Activated naive CD4-positive, alpha-beta T cell treated with Interleukin-2 at 50 U/mL for 16 hours (primary cell): Measurements from ENCODE around the gene BOLA1.
"Not testable (repeated sequence)": the region's sequence is repeated elsewhere in the genome, so short reads cannot be mapped to it uniquely, and the experiment has no call there.

Source experiments
- DNase-seq: peaks from one replicate; pipeline ENCODE4 v3.0.0-alpha.2; 2020

The BOLA1 gene, protein sequence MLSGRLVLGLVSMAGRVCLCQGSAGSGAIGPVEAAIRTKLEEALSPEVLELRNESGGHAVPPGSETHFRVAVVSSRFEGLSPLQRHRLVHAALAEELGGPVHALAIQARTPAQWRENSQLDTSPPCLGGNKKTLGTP

DNA sequence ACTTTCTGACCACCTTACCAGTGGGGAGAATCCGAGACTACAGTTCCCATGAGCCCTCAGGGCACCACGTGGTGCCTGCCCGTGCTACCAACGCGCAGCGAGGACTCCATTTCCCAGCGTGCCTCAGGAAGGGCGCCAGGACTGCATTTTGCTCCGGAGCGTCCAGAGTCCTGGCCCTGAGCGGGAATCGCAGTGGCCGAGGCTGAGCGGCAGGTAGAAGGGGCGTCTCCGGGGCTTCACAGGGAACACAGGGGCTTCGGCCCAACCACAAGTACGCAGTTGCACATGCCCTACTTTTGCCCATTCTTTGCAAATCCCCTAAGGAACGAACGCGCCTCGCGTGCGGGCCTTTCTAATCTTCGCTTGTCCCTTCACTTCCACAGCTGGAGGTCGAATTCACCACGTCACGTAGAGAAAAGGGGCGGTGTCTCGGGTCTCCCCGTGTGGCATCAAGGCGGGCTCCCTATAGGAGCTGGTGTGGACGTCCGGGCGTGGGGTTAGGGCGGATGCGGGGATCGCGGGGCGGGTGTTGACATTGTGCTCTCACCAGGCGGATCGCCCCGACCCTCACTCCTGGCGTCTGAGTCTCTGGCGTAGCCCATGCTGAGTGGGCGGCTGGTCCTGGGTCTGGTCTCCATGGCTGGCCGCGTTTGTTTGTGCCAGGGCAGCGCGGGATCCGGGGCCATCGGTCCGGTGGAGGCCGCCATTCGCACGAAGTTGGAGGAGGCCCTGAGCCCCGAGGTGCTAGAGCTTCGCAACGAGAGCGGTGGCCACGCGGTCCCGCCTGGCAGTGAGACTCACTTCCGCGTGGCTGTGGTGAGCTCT lies at the start of gene BOLA1:
TSS of gene BOLA1 (plus strand) at position 109 of the 825 bp plus-strand sequence. CDS start at position 601, 492 bp downstream.
- DNase-seq, result peak; percentile 84

DNA sequence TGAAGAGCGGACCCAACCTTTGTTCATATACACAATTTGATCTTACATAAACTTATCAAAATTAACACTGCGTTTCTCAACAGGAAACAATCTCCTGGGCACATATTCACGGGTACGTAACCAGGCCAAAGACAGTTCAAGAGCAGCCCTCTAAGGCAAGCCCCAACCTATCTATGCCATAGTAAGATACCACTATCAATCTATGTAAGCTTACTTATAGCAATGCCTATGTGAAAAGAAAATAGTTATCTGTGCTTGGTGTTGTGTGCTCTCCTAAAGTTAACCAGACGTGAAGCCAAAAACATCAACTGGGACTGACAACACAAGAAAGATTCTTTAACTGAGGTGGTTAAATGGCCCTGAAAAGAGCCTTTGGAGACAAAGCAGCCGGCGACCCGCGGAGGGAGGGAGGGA lies 49.4 kb upstream of the BOLA1 start:
- DNase-seq, result no peak

DNA sequence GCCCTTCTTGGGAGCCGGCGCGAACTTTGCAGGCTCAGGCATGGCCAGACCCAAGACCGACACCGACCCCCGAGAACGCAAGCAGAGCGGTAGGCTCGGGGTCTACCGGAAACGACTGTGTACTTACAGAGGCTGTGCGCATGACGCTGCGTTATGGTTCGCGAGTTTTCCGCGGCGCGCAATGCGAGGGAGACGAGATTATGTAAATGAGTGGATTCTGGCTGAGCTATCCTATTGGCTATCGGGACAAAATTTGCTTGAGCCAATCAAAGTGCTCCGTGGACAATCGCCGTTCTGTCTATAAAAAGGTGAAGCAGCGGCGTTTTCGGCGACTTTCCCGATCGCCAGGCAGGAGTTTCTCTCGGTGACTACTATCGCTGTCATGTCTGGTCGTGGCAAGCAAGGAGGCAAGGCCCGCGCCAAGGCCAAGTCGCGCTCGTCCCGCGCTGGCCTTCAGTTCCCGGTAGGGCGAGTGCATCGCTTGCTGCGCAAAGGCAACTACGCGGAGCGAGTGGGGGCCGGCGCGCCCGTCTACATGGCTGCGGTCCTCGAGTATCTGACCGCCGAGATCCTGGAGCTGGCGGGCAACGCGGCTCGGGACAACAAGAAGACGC lies 48.5 kb upstream of the BOLA1 start:
- DNase-seq, result not testable (repeated sequence)

DNA sequence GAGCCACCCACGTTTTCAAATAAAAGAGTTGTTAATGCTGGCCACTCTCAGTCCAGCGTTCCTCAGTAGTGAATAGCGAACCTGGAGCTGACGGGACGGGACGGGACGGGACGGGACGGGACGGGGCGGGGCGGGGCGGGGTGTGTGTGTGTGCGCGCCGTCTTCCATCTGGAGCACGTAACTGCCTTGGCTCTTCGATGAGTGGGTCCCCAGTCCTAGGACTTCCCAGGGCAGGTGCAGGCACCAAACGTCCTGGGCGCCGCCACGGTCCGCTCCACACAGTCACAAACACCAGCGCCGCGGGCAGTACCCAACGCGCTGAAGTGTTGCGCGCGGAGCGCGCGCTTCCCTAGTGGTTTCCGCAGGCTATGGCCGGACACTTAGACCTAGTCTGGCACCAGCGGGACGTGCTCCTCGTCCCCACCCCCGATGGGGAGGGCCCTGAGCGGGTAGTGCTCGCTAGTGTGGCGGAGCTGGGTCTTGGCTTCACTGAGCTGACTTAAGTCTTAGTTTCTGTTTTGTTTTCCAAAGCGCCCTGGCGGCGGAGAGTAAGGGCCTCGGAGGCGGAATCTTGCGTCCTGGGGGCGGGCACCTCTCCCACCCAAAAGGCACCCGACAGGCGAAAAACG lies 47.7 kb upstream of the BOLA1 start:
- not testable (repeated sequence) for DNase-seq

DNA sequence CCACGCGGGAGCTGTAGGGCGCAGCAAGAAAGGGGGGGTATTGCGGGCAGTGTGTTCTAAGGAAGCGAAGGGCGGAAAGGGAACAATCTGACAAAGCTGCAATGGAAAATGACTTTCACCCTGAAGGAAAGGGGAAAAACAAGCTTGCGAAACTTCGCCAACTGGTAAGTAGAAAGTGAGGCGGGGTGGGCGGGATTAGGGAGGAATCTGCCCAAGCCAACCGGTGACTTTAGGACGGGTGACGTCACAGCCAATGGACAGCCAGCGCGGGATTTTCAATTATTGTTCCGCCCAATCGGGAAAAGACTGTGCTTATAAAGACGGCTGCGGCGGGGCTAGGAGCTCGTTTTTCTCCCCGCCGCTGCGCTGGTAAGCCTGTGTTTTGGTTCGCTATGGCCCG lies 47.1 kb upstream of the BOLA1 start:
- not testable (repeated sequence) for DNase-seq

DNA sequence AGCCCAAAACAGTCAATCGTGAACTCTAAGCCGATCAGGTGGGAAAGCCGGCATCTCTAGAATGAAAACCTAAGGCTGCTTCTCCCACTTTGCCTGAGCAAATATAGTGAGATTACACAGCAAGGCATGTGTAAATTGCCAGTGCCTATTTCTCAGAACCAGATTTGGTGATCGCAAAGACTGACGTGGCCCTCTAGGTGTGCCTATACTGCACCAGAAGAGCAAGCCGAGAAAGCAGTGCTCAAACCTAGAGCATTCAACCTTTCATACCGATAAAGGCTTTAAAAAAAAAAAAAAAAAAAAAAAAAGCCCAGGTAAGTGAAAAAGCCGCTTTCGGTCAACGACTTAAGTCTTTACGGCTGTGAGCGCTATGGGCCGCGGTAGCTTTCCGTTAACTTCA lies 39.1 kb upstream of the BOLA1 start:
- not testable (repeated sequence) for DNase-seq

DNA sequence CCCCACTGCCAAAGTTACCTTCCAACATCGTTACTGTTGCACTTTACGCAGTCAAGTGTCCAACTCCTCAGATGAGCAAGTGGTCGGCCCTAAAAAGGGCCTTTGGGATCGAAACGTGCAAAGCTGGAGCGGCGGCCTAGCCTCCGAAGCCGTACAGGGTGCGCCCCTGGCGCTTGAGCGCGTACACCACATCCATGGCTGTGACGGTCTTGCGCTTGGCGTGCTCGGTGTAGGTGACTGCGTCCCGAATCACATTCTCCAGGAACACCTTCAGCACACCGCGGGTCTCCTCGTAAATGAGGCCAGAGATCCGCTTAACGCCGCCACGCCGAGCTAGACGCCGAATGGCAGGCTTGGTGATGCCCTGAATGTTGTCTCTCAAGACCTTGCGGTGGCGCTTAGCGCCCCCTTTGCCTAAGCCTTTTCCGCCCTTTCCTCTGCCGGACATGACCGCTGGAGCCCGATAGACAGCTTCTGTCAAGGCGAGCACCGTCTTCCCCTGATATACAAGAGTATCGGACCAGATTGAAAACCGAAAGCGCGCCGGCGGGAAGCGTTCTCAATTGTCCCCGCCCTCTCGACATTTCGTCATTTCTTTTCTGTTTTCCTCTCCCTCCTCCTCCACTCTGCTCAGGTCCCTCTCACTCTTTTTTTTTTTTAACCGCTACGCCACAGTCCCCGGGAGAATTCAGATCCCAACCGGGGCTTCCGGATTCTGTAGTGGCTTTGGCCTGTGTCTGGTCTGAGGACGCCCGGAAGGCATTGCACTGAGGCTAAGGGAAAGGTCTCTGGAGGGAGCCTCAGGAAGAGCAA lies 38.5 kb upstream of the BOLA1 start:
- not testable (repeated sequence) for DNase-seq

DNA sequence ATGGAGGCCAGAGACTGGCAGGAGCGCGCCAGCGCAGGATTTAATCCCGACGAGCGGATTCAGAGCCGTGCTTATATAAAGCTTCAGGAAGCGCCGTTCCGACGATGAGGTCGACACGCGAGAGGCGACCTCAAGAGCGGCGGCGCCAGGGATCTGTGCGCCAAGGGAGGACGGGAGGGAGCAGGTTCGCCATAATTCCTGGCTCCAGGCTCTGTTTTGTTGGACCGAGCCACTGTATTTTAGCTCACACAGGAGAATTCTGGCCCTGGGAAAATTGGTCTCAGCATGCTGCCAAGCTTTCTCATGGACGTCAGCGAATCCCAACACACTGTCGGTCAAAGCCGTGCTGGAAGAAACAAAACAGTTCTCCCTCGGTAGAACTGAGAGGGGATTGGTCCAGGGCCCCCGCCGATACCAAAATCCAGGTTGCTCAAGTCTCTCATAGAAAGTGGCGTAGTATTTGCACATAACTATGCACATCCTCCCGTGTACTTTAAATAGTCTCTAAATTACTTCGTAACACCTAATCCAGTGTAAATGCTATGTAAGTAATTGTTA lies 37.8 kb upstream of the BOLA1 start:
- DNase-seq, result not testable (repeated sequence)

DNA sequence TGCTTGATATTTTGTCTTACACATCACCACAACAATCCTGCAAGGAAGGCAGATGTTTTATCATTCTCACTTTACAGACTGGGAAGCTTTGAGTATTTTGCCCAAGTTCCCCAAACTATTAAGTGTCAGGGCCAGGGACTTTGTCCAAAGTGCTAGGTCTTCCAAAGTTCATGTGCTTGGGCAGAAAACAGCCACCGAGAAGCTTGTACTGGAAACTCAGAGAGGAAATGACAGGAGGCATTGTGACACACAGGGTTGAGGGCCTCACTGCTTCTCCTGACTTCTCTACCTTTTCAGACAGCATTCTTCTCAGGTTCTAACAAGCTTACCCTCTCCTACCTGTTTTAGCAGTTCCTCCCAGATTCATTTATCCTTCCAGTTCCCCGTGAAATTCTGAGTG lies 32.5 kb upstream of the BOLA1 start:
- not testable (repeated sequence) for DNase-seq

DNA sequence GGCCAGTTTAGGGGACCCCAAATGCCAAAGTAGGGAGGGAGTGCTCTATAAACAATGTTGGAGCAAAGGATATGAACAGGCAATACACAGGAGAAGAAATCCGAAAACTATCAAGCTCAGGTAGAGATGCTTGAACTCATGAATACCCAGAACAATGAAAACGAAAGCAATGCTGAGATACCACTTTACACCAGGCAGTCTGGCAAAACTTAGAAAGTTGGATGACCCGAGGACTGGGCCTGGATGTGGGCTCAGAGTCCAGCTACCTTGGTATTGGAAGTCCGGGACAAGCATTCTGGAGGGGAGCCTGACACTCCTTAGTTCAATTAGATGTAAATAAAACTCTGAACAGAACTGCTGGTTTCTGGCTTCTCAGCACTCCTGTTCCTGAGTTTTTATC lies 26.3 kb upstream of the BOLA1 start:
- DNase-seq, result not testable (repeated sequence)

DNA sequence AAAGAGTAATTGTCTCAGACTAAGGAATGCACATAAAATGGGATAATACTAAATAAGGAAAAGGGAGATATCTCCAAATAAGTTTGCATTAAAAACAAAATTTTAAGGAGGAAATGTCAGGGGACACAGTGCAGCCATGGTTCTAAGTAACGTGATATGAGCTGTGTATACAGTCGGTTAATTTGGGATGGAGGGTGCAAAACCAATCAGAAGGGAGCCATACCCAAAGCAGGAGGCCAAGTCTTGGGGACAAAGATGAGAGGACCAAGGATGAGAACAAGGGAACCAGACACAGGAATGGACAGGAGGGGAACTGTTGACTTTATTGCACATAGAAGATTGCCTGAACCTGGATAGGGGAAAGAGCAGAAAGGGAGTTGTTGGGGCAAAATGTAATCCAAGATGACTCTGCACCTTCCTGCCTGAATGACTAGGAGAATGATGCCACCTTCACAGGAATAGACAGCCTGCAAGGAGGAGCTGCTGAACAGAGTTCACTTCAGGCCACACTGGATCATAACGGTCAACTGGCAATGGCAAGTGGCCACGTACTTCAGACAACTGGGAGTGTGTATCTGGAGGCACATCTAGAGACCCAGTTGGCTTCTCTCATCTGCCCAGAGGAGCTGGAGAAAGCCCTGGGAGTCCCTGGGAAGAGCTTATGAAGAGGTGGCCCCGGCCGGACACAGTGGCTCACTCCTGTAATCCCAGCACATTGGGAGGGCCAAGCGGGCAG lies 22.0 kb upstream of the BOLA1 start:
- DNase-seq, result no peak

DNA sequence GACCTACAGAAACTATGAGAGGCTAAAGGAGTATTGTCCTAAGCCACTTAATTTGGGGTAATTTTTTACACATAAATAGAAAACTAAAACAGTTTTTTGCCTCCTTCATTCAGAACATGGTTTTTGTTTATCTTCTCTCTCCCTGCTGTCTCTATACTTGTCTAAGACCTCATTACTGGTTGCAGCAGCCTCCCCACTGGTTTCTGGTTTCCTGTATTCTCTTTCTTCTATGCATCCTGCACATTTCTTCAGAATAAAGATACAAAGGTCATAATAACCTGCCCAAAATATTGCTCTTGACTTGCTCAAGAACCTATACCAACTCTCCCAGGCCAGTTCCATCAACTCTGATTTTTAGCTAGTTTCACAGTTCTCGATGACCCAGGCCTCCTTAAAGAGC lies 19.8 kb upstream of the BOLA1 start:
- no peak for DNase-seq

DNA sequence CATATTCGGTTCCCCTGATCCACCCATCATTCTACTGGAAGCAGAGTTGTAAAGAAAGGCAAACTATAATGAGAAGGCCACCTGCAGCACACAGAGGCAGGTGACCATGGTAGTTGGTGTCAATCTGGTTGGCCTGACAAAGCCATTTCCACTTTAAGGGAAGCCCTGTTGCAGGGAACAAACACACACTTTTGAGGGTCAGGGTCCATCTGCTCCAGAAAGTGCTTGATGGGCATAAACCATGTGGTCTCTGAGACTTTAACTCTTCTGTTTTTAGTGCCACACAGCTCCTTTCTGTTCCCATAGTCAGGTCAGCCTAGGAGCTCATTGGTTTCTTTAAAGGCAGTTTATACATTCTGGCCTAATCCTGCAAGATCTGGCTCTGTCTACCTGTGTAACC lies 17.5 kb upstream of the BOLA1 start:
- no peak for DNase-seq

DNA sequence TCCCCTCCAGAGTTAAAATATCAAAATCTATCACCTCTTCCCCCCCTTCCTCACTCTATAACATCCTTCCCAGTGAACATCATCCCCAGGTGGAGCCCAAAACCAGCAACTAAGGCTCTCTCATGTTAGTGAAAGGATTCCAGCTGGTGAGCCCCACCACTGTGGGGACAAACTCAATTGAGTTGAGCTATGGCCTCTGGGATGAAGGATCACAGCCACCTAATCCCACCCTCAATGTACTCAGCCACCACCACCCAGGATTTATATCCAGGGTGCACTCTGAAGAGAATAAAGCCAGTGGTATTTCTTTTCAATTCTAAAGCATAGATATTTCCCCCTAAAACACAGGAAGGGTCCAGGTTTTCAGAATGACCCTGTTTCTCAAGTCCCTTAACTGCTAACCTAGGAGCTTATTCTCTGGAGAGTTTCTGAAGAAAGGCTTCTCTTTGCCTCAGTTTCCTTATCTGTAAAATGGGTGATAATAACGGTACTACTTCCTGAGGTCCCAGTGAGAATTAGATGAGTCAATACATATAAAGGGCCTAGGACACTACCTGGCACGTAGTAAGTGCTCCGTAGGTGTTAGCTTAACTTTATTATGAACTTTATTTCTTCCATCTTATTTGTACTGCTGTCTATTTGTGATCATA lies 15.6 kb upstream of the BOLA1 start:
- DNase-seq, result no peak

DNA sequence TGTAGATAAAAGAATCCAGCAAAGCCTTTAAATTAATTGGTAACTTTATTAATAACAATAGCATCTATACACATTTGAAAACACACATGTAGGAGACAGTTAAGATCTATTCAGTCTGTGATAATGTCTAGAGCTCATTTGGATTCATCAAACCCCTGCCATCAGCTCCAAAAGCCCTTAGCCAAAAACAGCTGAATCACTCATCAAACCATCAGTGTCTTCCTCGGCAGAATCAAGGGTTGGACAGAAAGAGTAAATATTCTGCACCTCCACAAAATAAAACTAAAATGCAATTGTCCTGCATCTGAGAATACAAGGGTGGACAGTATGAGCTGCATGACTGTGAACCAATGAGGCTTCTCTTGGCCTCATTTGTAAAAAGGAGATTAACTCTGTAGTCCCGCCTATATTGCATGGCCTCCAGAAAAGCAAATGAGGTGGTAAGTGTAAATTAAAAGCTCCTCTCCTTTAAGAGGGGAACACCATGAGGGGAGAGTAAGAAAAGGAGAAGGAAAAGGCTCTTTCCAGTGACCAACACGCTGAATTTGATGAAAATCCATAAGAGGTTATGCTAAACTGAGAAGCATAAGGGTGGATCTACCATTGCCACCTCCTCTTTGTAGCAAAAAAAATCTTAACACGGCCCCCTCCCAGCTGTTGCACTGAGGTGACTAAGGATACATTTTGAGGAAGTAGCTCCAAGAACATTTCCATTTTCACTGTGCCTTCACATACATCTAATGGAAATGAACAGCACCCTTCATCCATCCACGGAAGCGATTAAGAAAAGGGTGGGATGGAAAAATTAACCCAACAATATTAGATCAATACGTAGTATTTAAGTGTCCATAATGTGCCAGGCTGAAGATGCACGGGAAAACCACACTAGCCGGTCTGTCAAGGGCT lies 14.7 kb upstream of the BOLA1 start:
- DNase-seq, result no peak

DNA sequence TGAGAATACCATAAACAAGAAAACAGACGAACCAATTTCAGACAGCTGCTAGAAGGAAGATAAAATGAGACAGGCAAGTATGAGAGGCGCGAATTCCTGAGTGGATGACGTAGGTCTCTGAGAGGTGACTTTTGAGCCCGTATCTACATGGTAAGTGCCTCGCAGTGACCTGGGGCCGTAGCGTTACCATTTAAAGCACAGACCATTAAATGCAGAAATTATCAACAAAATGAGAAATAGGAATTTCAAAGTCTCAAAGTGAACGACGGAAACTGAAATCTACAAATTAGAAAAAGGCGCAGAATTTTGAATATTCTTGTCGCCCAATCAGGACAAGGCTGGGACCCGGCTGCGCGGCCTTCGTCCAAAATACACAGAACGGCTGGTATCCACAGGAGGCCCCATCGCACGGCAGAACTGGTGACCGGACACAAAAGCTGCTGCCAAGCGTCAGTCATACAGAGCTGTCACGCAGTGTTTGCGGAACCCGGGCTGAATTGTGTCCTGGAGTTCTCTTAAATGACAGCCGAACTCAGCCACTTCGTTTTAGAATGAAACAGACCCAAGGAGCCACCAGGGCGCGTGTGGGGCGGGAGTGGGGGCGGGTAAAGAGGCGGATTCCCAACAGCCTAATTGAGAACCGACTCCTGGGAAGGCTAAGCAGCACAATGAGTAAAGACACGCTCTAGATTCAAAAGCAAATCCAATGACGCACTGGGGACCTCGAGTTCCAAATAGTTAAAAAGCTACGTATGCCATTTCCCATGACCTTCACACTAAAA lies 13.8 kb upstream of the BOLA1 start:
- peak; percentile 62 for DNase-seq

DNA sequence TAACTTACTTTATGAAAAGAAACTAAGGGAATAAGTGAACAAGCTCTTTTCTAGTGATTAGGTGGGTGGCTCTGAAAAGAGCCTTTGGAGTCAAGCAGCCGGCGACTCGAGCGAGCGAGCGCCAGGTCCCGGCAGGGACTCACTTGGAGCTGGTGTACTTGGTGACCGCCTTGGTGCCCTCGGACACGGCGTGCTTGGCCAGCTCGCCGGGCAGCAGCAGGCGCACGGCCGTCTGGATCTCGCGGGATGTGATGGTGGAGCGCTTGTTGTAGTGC lies 13.3 kb upstream of the BOLA1 start:
- DNase-seq, result not testable (repeated sequence)

DNA sequence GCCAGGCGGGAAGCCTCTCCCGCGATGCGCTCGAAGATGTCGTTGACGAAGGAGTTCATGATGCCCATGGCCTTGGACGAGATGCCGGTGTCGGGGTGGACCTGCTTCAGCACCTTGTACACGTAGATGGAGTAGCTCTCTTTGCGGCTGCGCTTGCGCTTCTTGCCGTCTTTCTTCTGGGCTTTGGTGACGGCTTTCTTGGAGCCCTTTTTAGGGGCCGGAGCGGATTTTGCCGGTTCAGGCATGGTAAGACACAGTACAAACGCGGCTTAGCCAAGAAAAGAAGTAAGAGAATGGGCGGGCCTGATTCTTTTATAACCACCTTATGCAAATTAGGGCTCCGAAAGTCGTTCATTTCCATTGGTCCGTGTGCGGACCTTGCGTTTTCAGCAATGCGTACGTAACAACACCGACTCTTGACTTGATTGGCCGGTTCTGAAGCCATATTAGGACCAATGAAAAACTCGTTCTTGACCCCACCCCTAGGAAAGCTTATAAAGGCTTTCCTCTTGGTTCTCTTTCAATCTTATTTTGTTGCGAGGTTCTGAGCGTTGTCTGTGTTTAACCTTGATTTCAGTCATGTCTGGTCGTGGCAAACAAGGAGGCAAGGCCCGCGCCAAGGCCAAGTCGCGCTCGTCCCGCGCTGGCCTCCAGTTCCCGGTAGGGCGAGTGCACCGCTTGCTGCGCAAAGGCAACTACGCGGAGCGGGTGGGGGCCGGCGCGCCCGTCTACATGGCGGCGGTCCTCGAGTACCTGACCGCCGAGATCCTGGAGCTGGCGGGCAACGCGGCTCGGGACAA lies 12.8 kb upstream of the BOLA1 start:
- DNase-seq, result peak; percentile 82

DNA sequence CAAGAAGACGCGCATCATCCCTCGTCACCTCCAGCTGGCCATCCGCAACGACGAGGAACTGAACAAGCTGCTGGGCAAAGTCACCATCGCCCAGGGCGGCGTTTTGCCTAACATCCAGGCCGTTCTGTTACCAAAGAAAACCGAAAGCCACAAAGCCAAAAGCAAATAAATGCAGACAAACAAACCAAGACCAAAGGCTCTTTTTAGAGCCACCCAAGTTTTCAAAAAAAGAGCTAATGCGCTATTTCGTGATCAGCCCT lies 12.2 kb upstream of the BOLA1 start:
- not testable (repeated sequence) for DNase-seq
